Fibroblast of pulmonary artery (primary cell): ENCODE measurements around the gene SPEG.
A peak's percentile ranks its signal among the peaks of the same experiment; 100 is the strongest.

ENCODE experiments used
- DNase-seq: peaks from one replicate; pipeline ENCODE4 v3.0.0-alpha.2; 2010; ENCODE audit warnings: low read depth
- H3K4me3 ChIP-seq: replicated peaks from 2 replicates; pipeline ENCODE4 v1.5.1; 2011; ENCODE audit warnings: low read depth, mild to moderate bottlenecking, control low read depth, low read length, moderate library complexity
- TF ChIP-seq, protein P1 (sequence below): IDR thresholded peaks from 2 replicates; pipeline ENCODE4 v1.5.1; 2011; ENCODE audit warnings: mild to moderate bottlenecking, control low read depth, low read length, inconsistent platforms; ENCODE audit errors: missing control alignments

SPEG gene

DNA sequence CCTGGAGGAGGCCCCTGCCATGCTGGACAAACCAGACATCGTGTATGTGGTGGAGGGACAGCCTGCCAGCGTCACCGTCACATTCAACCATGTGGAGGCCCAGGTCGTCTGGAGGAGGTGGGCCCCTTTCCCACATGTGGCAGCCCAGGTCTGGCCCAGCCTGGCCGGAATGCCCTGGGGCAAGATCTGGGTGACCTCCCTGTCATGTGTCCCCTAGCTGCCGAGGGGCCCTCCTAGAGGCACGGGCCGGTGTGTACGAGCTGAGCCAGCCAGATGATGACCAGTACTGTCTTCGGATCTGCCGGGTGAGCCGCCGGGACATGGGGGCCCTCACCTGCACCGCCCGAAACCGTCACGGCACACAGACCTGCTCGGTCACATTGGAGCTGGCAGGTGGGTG, 38.9 kb downstream of the SPEG start:
- no peak overlapping the region for H3K4me3 ChIP-seq
- no peak for DNase-seq
- TF ChIP-seq, protein P1, sequence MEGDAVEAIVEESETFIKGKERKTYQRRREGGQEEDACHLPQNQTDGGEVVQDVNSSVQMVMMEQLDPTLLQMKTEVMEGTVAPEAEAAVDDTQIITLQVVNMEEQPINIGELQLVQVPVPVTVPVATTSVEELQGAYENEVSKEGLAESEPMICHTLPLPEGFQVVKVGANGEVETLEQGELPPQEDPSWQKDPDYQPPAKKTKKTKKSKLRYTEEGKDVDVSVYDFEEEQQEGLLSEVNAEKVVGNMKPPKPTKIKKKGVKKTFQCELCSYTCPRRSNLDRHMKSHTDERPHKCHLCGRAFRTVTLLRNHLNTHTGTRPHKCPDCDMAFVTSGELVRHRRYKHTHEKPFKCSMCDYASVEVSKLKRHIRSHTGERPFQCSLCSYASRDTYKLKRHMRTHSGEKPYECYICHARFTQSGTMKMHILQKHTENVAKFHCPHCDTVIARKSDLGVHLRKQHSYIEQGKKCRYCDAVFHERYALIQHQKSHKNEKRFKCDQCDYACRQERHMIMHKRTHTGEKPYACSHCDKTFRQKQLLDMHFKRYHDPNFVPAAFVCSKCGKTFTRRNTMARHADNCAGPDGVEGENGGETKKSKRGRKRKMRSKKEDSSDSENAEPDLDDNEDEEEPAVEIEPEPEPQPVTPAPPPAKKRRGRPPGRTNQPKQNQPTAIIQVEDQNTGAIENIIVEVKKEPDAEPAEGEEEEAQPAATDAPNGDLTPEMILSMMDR: no peak

DNA sequence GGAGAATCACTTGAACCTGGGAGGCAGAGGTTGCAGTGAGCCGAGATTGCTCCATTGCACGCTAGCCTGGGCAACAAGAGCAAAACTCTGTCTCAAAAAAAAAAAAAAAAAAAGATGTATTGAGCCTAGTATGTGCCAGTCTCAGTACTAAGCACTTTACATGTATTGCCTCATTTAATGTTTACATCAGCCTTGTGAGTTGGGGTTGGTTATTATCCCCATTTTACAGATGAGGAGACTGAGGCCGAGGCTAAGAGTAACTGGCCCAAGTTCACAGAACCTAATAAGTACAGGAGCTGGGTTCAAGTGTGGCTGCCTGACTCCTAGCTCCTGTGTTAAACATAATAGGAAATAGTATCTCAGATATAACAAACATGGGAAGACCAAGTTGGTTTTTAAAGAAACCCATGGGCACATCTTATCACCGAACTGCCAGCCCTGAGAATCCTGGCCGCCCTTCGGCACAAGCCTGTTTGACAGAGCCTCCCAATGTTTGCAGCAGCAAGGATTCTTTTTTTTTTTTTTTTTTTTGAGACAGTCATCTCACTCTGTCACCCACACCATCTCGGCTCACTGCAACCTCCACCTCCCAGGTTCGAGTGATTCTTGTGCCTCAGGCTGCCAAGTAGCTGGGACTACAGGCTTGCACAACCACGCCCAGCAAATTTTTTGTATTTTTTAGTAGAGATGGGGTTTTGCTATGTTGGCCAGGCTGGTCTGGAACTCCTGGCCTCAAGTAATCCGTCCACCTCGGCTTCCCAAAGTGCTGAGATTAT, 39.8 kb downstream of the SPEG start:
- no peak for DNase-seq
- TF ChIP-seq, protein P1: no peak
- H3K4me3 ChIP-seq: no peak overlapping the region

DNA sequence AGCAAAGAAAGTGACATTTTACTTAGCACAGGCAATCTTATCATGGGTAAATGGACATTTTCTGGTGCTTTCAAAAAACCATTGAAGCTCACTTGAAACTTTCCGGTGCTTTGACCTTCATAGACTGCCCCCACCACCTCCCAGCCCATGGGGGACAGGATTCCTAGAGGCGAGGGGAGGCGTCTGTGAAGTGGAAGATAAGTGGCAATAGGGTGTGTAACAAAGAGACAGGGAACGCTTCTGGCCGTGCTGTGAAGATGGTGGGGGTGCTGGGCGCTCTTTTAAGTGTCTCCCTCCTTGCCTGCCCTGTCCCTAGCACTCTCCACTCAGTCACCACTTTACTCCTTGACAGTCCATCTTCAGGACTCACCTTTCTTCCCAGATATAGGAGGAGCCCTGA, 40.6 kb downstream of the SPEG start:
- TF ChIP-seq, protein P1: no peak
- no peak overlapping the region for H3K4me3 ChIP-seq
- no peak for DNase-seq

DNA sequence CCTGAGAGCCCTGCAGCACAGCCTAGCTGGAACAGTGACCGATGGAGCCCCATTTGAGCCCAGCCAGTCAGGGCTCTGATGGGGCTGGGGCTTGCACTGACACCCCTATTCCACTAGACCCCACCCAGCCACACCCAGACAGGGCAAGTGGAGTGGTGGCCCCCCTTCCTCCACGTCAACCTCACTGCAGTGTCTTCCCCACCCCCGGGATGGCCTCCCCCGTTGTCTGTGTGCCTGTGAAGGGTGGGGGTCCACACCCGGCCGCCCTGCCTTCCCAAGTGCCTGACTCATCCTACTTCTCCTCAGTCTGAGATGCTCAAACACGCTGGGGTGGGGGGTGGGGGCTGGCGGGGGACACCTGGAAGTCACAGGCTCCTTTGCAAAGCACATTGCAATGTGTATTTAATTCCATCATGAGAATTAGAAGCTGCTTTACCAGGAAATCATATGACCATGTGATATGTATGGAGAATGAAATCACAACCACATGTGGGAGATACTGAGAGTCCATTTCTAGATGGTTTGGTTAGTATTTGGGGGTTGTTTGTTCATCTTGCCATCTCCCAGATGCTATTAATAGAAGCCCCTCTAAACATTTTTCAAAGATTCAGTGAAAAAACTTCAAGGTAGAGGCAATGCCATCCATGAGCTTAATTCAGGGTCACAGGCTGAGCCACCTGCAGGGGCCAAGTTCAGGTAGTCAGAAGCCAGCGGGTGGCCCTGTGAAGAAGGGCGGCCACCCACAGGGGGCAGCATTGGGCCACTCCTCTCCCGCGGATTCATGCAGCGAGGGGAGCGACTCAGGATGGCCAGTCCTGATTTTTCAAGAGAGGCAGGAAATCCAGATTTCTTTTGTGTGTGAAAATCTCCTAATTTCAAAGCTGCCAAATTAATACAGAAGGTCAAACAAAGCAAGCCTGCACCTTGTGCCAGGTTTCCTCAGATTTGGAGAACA, 41.3 kb downstream of the SPEG start:
- TF ChIP-seq, protein P1: peak; percentile 92
- peak; percentile 61 for DNase-seq
- H3K4me3 ChIP-seq: no peak overlapping the region

DNA sequence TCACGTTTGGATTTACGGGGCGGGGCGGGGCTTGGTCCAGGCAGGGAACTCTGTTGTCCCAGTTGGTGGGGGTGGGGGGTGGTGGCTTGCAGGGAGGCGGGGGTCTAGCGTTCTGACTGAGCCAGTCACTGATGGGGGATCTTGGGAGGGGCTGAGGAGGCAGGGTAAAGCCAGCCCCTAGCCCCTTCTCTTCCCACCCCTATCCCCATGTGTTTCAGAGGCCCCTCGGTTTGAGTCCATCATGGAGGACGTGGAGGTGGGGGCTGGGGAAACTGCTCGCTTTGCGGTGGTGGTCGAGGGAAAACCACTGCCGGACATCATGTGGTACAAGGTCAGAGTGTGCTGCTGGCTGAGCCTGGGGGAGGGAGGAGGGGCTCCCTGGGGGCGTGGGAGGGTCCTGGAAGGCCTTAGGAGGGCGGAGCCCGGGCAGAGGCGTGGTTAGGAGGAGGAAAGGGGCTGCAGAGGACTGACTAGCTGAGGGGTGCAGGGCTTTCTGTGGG, 42.1 kb downstream of the SPEG start:
- no peak overlapping the region for H3K4me3 ChIP-seq
- no peak for DNase-seq
- TF ChIP-seq, protein P1: no peak

DNA sequence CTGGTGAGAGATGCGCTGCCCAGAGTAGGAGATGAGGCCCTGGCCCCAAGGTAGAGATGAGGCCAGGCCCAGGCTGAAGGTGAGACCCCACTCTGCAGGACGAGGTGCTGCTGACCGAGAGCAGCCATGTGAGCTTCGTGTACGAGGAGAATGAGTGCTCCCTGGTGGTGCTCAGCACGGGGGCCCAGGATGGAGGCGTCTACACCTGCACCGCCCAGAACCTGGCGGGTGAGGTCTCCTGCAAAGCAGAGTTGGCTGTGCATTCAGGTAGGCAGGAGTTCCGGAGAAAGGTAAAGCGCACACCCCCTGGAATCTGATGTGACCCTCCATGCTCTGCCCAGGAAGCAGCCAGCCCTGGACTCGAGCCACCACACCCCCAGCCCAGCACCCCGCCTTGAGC, 42.5 kb downstream of the SPEG start:
- no peak overlapping the region for H3K4me3 ChIP-seq
- no peak for DNase-seq
- TF ChIP-seq, protein P1: no peak
